SK-N-MC (cell line): ENCODE results near the gene CADM4.
A peak's percentile ranks its signal among the peaks of the same experiment; 100 is the strongest.

Experiments used
- DNase-seq: peaks from one replicate; pipeline ENCODE4 v3.0.0-alpha.2; 2011; ENCODE audit warnings: low read depth, low spot score
- H3K27ac ChIP-seq: fragments of 200-600 bp; sonication (generic); 2 replicates; pipeline ENCODE4 v1.5.1; 2016; ENCODE audit warnings: mixed run types
- H3K36me3 ChIP-seq: fragments of 200-600 bp; sonication (generic); 2 replicates; pipeline ENCODE4 v1.6.1; 2017; ENCODE audit warnings: antibody characterized with exemption, low read length, mixed read lengths; ENCODE audit not compliant: insufficient read depth
- H3K4me3 ChIP-seq: fragments of 200-600 bp; sonication (generic); 2 replicates; pipeline ENCODE4 v1.5.1; 2016
- H3K9ac ChIP-seq: fragments of 200-600 bp; sonication (generic); 2 replicates; pipeline ENCODE4 v1.8.0; 2017; ENCODE audit warnings: mixed run types, mixed read lengths; ENCODE audit not compliant: insufficient read length
- H3K9me3 ChIP-seq: fragments of 200-600 bp; sonication (generic); 2 replicates; pipeline ENCODE4 v1.6.1; 2017; ENCODE audit warnings: low read depth, mild to moderate bottlenecking, antibody characterized with exemption, low read length, moderate library complexity, mixed read lengths
- EZH2 ChIP-seq: fragments of 200-600 bp; sonication (generic); IDR thresholded peaks from one replicate; pipeline ENCODE4 v1.6.1; 2017; ENCODE audit warnings: antibody characterized with exemption
- FOXP2 ChIP-seq: optimal IDR thresholded peaks from 2 replicates; pipeline ENCODE3; 2011; ENCODE audit warnings: mild to moderate bottlenecking, moderate library complexity; ENCODE audit not compliant: insufficient read depth; ENCODE audit errors: extremely low read length, control extremely low read depth
- POLR2AphosphoS5 ChIP-seq: IDR thresholded peaks from 2 replicates; pipeline ENCODE4 v1.6.1; 2012; ENCODE audit warnings: mild to moderate bottlenecking, low read depth, low read length, borderline replicate concordance

CADM4 gene

GRCh38 chr19:43631491-43631890, 8.2 kb downstream of the CADM4 start:
- TF ChIP-seq FOXP2 (no peak), POLR2AphosphoS5 (no peak), EZH2 (no peak)
- no peak for DNase-seq
- Histone ChIP-seq H3K27ac (no peak overlapping the region), H3K36me3 (no peaks in the 10 kb centered on the region), H3K9me3 (no peaks in the 10 kb centered on the region), H3K9ac (no peak overlapping the region), H3K4me3 (no peak overlapping the region)

GRCh38 chr19:43628646-43629326, 10.9 kb downstream of the CADM4 start:
- no peak overlapping the region for H3K9ac ChIP-seq
- H3K9me3 ChIP-seq, result no peaks in the 10 kb centered on the region
- TF ChIP-seq EZH2, result no peak
- no peak for TF ChIP-seq FOXP2
- TF ChIP-seq POLR2AphosphoS5, result no peak
- no peak overlapping the region for H3K27ac ChIP-seq
- H3K4me3 ChIP-seq, result no peak overlapping the region
- peaks cover 7% of the 10 kb centered on the region for H3K36me3 ChIP-seq
- DNase-seq, result no peak

GRCh38 chr19:43626838-43627237, 12.8 kb downstream of the CADM4 start:
- TF ChIP-seq FOXP2 (no peak), POLR2AphosphoS5 (no peak), EZH2 (no peak)
- no peak for DNase-seq
- peaks cover 7% of the 10 kb centered on the region for H3K36me3 ChIP-seq
- H3K9ac ChIP-seq, result no peak overlapping the region
- no peaks in the 10 kb centered on the region for H3K9me3 ChIP-seq
- H3K4me3 ChIP-seq, result no peak overlapping the region
- no peak overlapping the region for H3K27ac ChIP-seq

- DNase-seq, result no peak
These were observed 13.6 kb downstream of the CADM4 start for GRCh38 chr19:43625918-43626579.

GRCh38 chr19:43624933-43625332, 14.7 kb downstream of the CADM4 start:
- TF ChIP-seq FOXP2, result no peak
- Histone ChIP-seq H3K9ac (no peak overlapping the region), H3K9me3 (no peaks in the 10 kb centered on the region), H3K36me3 (peaks cover 7% of the 10 kb centered on the region), H3K4me3 (no peak overlapping the region), H3K27ac (no peak overlapping the region)
- no peak for DNase-seq

More at GRCh38 chr19:43625918-43626579, 13.6 kb downstream of the CADM4 start:
- H3K36me3 ChIP-seq, result peaks cover 7% of the 10 kb centered on the region
- no peak overlapping the region for H3K4me3 ChIP-seq
- H3K9me3 ChIP-seq, result no peaks in the 10 kb centered on the region
- no peak overlapping the region for H3K27ac ChIP-seq
- TF ChIP-seq POLR2AphosphoS5 (no peak), EZH2 (no peak), FOXP2 (no peak)
- H3K9ac ChIP-seq, result no peak overlapping the region

GRCh38 chr19:43623889-43624670, 15.6 kb downstream of the CADM4 start:
- 0 out of 2 replicates have a peak overlapping the region, but pooled peaks have one; percentile 42 for H3K27ac ChIP-seq
- no peak for TF ChIP-seq FOXP2
- no peak for TF ChIP-seq EZH2
- TF ChIP-seq POLR2AphosphoS5, result no peak
- no peak overlapping the region for H3K9ac ChIP-seq
- H3K36me3 ChIP-seq, result peaks cover 7% of the 10 kb centered on the region
- no peak for DNase-seq
- no peaks in the 10 kb centered on the region for H3K9me3 ChIP-seq
- H3K4me3 ChIP-seq, result no peak overlapping the region

GRCh38 chr19:43622956-43623355, 16.7 kb downstream of the CADM4 start:
- no peak overlapping the region for H3K9ac ChIP-seq
- H3K36me3 ChIP-seq, result peaks cover 7% of the 10 kb centered on the region
- TF ChIP-seq EZH2 (no peak), FOXP2 (no peak), POLR2AphosphoS5 (no peak)

GRCh38 chr19:43622070-43622469, 17.6 kb downstream of the CADM4 start:
- DNase-seq, result no peak
- Histone ChIP-seq H3K36me3 (peaks cover 7% of the 10 kb centered on the region), H3K9ac (no peak overlapping the region), H3K27ac (peak overlapping the region; percentile 54), H3K9me3 (no peaks in the 10 kb centered on the region), H3K4me3 (no peak overlapping the region)
- TF ChIP-seq POLR2AphosphoS5 (no peak), EZH2 (no peak), FOXP2 (no peak)

More at GRCh38 chr19:43622956-43623355, 16.7 kb downstream of the CADM4 start:
- DNase-seq, result no peak
- Histone ChIP-seq H3K9me3 (no peaks in the 10 kb centered on the region), H3K4me3 (no peak overlapping the region), H3K27ac (no peak overlapping the region)
